Breast epithelium (tissue), 3 donors: ENCODE measurements around the gene ATAD3B.

Experiments used
- CTCF ChIP-seq, 3 donors: fragments of 450-650 bp; IDR thresholded peaks; one replicate each; pipeline ENCODE4 v1.5.1; 2016 to 2017; ENCODE audit warnings: antibody characterized with exemption in 3 of 3, mild to moderate bottlenecking in 3 of 3, moderate library complexity in 3 of 3
- POLR2A ChIP-seq: fragments of 450-650 bp; IDR thresholded peaks from one replicate; pipeline ENCODE4 v1.6.1; 2016; ENCODE audit warnings: antibody characterized with exemption, mild to moderate bottlenecking, moderate library complexity

- TF ChIP-seq POLR2A (no peak), CTCF (IDR thresholded peaks at IDR 0.05) (no peak)
Measured at GRCh38 chr1:1529321-1529720, 57.8 kb downstream of the ATAD3B start.
